GM20000 (cell line): ENCODE results near the gene NXF1.
"Not testable (repeated sequence)": the region's sequence is repeated elsewhere in the genome, so short reads cannot be mapped to it uniquely, and the experiment has no call there.

ENCODE experiments used
- DNase-seq: peaks from one replicate; pipeline ENCODE4 v3.0.0; 2012; ENCODE audit warnings: low spot score
- TF ChIP-seq, protein P1 (sequence below): IDR thresholded peaks from 2 replicates; pipeline ENCODE4 v1.5.1; 2012; ENCODE audit warnings: mild to moderate bottlenecking, control low read depth; ENCODE audit errors: extremely low read depth, missing control alignments

Gene NXF1

GRCh38 chr11:62847767-62848314 lies 42.6 kb upstream of the NXF1 start:
- DNase-seq = no peak
- TF ChIP-seq, protein P1, sequence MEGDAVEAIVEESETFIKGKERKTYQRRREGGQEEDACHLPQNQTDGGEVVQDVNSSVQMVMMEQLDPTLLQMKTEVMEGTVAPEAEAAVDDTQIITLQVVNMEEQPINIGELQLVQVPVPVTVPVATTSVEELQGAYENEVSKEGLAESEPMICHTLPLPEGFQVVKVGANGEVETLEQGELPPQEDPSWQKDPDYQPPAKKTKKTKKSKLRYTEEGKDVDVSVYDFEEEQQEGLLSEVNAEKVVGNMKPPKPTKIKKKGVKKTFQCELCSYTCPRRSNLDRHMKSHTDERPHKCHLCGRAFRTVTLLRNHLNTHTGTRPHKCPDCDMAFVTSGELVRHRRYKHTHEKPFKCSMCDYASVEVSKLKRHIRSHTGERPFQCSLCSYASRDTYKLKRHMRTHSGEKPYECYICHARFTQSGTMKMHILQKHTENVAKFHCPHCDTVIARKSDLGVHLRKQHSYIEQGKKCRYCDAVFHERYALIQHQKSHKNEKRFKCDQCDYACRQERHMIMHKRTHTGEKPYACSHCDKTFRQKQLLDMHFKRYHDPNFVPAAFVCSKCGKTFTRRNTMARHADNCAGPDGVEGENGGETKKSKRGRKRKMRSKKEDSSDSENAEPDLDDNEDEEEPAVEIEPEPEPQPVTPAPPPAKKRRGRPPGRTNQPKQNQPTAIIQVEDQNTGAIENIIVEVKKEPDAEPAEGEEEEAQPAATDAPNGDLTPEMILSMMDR = no peak

- TF ChIP-seq, protein P1 = no peak
These were observed 40.9 kb upstream of the NXF1 start for GRCh38 chr11:62846177-62846576.

DNA sequence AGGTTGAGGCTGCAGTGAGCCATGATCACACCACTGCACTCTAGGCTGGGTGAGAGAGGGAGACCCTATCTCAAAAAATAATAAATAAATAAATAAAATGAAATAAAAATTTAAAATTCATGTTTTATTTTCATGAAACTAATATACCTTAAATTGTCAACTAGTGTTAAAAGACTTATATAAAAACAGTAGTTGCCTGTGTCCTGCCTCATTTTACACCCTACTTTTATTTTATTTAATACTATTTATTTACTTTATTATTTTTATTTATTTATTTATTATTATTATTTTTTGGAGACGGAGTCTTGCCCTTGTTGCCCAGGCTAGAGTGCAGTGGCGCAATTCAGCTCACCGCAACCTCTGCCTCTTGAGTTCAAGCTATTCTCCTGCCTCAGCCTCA lies 38.9 kb upstream of the NXF1 start:
- TF ChIP-seq, protein P1 = no peak
- no peak for DNase-seq

More at GRCh38 chr11:62846177-62846576, 40.9 kb upstream of the NXF1 start:
- no peak for DNase-seq

DNA sequence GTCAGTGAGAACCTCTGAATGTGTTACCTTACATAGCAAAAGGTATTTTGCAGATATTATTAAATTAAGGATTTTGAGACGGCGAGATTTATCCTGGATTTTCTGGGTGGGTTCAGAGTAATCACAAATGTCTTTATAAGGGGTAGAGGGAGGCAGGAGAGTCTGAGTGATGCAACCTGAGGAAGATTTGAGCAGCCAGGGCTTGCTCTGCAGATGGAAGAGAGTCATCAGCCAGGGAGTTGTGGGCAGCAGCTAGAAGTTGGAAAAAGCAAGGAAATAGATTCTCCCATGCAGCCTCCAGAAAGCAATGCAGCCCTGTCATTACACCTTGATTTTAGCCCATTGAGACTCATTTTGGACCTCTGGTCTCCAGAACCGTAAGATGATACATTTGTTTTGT lies 38.2 kb upstream of the NXF1 start:
- no peak for DNase-seq

GRCh38 chr11:62842891-62843290 lies 37.7 kb upstream of the NXF1 start:
- not testable (repeated sequence) for DNase-seq

More for the DNA sequence above, 38.2 kb upstream of the NXF1 start:
- TF ChIP-seq, protein P1 = no peak

DNA sequence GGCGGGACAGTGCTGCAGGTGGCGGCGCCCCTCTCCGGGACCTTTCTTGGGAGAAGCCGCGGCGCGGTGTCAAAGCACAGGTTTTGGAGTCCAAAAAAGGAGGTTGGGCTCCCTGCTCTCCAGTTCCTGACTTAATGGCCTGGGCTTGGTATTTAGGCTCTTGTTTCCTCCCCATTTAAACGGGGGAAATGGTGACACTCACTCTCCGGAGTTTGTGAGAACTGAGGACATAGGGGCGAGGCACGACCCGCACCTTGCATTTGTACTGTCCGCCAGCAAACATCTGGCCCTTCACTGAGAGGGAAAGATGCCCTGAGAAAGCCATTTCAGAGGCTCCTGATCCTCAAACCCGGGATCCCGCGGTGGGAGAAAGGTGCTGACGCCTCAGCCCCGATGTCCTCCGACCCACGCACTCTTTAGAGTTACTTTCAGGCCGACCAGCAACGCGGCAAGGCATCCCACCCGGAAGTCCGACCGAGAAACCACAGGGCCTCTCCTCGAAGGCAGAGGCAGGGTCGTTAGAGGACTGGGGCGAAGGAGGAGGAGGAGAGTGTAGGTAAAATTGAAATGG lies 37.0 kb upstream of the NXF1 start:
- DNase-seq = peak; percentile 26
- TF ChIP-seq, protein P1 = no peak

GRCh38 chr11:62841361-62842170 lies 36.3 kb upstream of the NXF1 start:
- DNase-seq = peak; percentile 87
- TF ChIP-seq, protein P1 = no peak

DNA sequence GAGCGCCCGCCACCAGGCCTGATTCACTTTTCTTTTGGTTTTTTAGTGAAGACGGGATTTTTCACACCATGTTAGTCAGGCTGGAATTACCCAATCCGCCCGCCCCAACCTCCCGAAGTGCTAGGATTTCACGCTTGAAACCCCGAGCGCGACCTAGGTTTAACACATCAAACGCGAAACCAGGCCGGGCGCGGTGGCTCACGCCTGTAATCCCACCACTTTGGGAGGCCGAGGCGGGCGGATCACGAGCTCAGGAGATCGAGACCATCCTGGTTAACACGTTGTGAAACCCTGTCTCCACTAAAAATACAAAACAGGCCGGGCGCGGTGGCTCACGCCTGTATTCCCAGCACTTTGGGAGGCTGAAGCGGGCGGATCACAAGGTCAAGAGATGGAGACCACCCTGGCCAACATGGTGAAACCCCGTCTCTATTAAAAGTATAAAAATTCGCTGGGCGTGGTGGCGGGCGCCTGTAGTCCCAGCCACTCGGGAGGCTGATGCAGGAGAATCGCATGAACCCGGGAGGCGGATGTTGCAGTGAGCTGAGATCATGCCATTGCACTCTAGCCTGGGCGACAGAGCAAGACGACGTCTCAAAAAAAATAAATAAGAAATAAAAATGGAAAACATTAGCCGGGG lies 35.6 kb upstream of the NXF1 start:
- not testable (repeated sequence) for DNase-seq
